IMR-90 (cell line): ENCODE measurements around the gene AMPD3. TPM values are rescaled to one million over a fixed set of nuclear protein-coding genes. Genes with fewer than 3 reads are reported as not detected.

ENCODE experiments used
- ATAC-seq: fragments of 200-7000 bp; cut with Tn5 transposase; 2 replicates; pipeline ENCODE4 v1.9.1; 2020; ENCODE audit warnings: low read depth, mild to moderate bottlenecking, moderate library complexity
- BruUV-seq: library from RNA; stranded (reverse); fragments of 400-500 nt; replicated peaks from 2 replicates; lab custom pipeline; 2021; lab: Mats Ljungman, UMichigan
- CTCF ChIA-PET: fragments of 300-600 bp; formaldehyde crosslinking; extraction: SDS; loops from one replicate; lab custom pipeline; 2021; ENCODE audit warnings: antibody characterized with exemption; lab: Yijun Ruan, JAX
- POLR2A ChIA-PET: fragments of 300-600 bp; sonication (Branson Sonifier 250); formaldehyde crosslinking; loops from one replicate; lab custom pipeline; 2022; ENCODE audit warnings: antibody characterized with exemption; ENCODE audit not compliant: unreplicated experiment; lab: Charles Lee
- DNase-seq: peaks from one replicate; pipeline ENCODE4 v3.0.0; 2013
- H2AFZ ChIP-seq: replicated peaks from 2 replicates; pipeline ENCODE3; 2013; ENCODE audit warnings: low read length, mild to moderate bottlenecking; ENCODE audit not compliant: poor library complexity
- H2AK5ac ChIP-seq: 2 replicates; pipeline ENCODE4 v1.6.1; 2013; ENCODE audit warnings: low read depth, low read length, inconsistent platforms
- H2AK9ac ChIP-seq: replicated peaks from 2 replicates; pipeline ENCODE3; 2013; ENCODE audit warnings: mild to moderate bottlenecking, low read depth, low read length, moderate library complexity; ENCODE audit not compliant: poor library complexity
- H2BK120ac ChIP-seq: 2 replicates; pipeline ENCODE4 v1.6.1; 2013; ENCODE audit warnings: low read depth, low read length, inconsistent platforms
- H2BK15ac ChIP-seq: 3 replicates; pipeline ENCODE4 v1.6.1; 2013; ENCODE audit warnings: low read depth, low read length, inconsistent platforms
- H2BK20ac ChIP-seq: 2 replicates; pipeline ENCODE4 v1.6.1; 2013; ENCODE audit warnings: low read depth, mild to moderate bottlenecking, inconsistent platforms, low read length, moderate library complexity
- H2BK5ac ChIP-seq: 2 replicates; pipeline ENCODE4 v1.6.1; 2013; ENCODE audit warnings: mild to moderate bottlenecking, low read depth, low read length, inconsistent platforms; ENCODE audit not compliant: poor library complexity, severe bottlenecking
- H3K14ac ChIP-seq: replicated peaks from 2 replicates; pipeline ENCODE4 v1.6.1; 2013; ENCODE audit warnings: low read depth, low read length, inconsistent platforms
- H3K18ac ChIP-seq: 2 replicates; pipeline ENCODE4 v1.6.1; 2013; ENCODE audit warnings: low read depth, low read length, control low read depth
- H3K23ac ChIP-seq: 2 replicates; pipeline ENCODE4 v1.6.1; 2013; ENCODE audit warnings: low read depth, low read length, inconsistent platforms
- H3K27ac ChIP-seq: 2 replicates; pipeline ENCODE4 v1.5.1; 2013; ENCODE audit warnings: mild to moderate bottlenecking, control low read depth, low read length; ENCODE audit not compliant: insufficient read depth
- H3K27me3 ChIP-seq: 2 replicates; pipeline ENCODE4 v1.6.1; 2013; ENCODE audit warnings: low read length; ENCODE audit not compliant: control insufficient read depth, insufficient read depth
- H3K36me3 ChIP-seq: 2 replicates; pipeline ENCODE4 v1.6.1; 2013; ENCODE audit warnings: low read length, mixed read lengths; ENCODE audit not compliant: control insufficient read depth, insufficient read depth
- H3K4ac ChIP-seq: 2 replicates; pipeline ENCODE4 v1.6.1; 2013; ENCODE audit warnings: low read depth, low read length, inconsistent platforms
- H3K4me1 ChIP-seq: 2 replicates; pipeline ENCODE4 v1.6.1; 2013; ENCODE audit warnings: low read length, mixed read lengths; ENCODE audit not compliant: control insufficient read depth, insufficient read depth
- H3K4me2 ChIP-seq: 2 replicates; pipeline ENCODE4 v1.6.1; 2013; ENCODE audit warnings: low read depth, mild to moderate bottlenecking, control low read depth, low read length, moderate library complexity
- H3K4me3 ChIP-seq: 2 replicates; pipeline ENCODE4 v1.5.1; 2013; ENCODE audit warnings: low read depth, mild to moderate bottlenecking, control low read depth, low read length, moderate library complexity; ENCODE audit not compliant: insufficient read depth
- H3K56ac ChIP-seq: 2 replicates; pipeline ENCODE4 v1.6.1; 2013; ENCODE audit warnings: low read length, inconsistent platforms; ENCODE audit not compliant: insufficient read depth; ENCODE audit errors: extremely low read depth
- H3K79me1 ChIP-seq, 2 experiments: 2 replicates each; pipeline ENCODE4 v1.6.1; 2013; ENCODE audit warnings: low read length in 2 of 2, inconsistent platforms in 1 of 2, low read depth in 1 of 2
- H3K9ac ChIP-seq: 2 replicates; pipeline ENCODE4 v1.6.1; 2013; ENCODE audit warnings: low read depth, low read length, control low read depth
- H3K9me1 ChIP-seq: 2 replicates; pipeline ENCODE4 v1.6.1; 2013; ENCODE audit warnings: low read length, inconsistent platforms; ENCODE audit not compliant: insufficient read depth
- H3K9me3 ChIP-seq: 2 replicates; pipeline ENCODE4 v1.6.1; 2013; ENCODE audit warnings: low read length; ENCODE audit not compliant: control insufficient read depth, insufficient read depth
- H4K20me1 ChIP-seq: 2 replicates; pipeline ENCODE4 v1.6.1; 2013; ENCODE audit warnings: low read length, inconsistent platforms; ENCODE audit not compliant: insufficient read depth
- H4K5ac ChIP-seq: 2 replicates; pipeline ENCODE4 v1.6.1; 2013; ENCODE audit warnings: mild to moderate bottlenecking, low read depth, low read length, control low read depth
- H4K8ac ChIP-seq, 2 experiments: 2 replicates each; pipeline ENCODE4 v1.6.1; 2013; ENCODE audit warnings: low read depth in 2 of 2, low read length in 2 of 2, control low read depth in 1 of 2, inconsistent platforms in 1 of 2
- H4K91ac ChIP-seq: 2 replicates; pipeline ENCODE4 v1.6.1; 2013; ENCODE audit warnings: low read depth, low read length, inconsistent platforms; ENCODE audit not compliant: insufficient read depth
- CEBPB ChIP-seq: IDR thresholded peaks from 2 replicates; pipeline ENCODE4 v1.6.1; 2012; ENCODE audit warnings: low read depth, low read length, improper control_type of control experiment
- CHD1 ChIP-seq: IDR thresholded peaks from 2 replicates; pipeline ENCODE4 v1.6.1; 2012; ENCODE audit warnings: low read depth, low read length, improper control_type of control experiment
- CTCF ChIP-seq: conservative IDR thresholded peaks from 2 replicates; pipeline ENCODE4 v1.5.1; 2012; ENCODE audit warnings: mild to moderate bottlenecking, low read depth, low read length, improper control_type of control experiment
- ELK1 ChIP-seq: fragments of 150-350 bp; IDR thresholded peaks from 2 replicates; pipeline ENCODE4 v1.6.1; 2016; ENCODE audit warnings: low read depth, mild to moderate bottlenecking, low read length, moderate library complexity, borderline replicate concordance
- FOS ChIP-seq: fragments of 150-350 bp; IDR thresholded peaks from 2 replicates; pipeline ENCODE4 v1.6.1; 2016; ENCODE audit warnings: low read depth, low read length
- MAZ ChIP-seq: IDR thresholded peaks from 2 replicates; pipeline ENCODE4 v1.6.1; 2012; ENCODE audit warnings: low read depth, mild to moderate bottlenecking, low read length, improper control_type of control experiment, moderate library complexity, borderline replicate concordance
- MXI1 ChIP-seq: IDR thresholded peaks from 2 replicates; pipeline ENCODE4 v1.6.1; 2012; ENCODE audit warnings: low read depth, mild to moderate bottlenecking, low read length, moderate library complexity, borderline replicate concordance
- NFE2L2 ChIP-seq: fragments of 150-350 bp; IDR thresholded peaks from 2 replicates; pipeline ENCODE4 v1.6.1; 2016; ENCODE audit warnings: low read depth, mild to moderate bottlenecking, low read length
- POLR2A ChIP-seq: IDR thresholded peaks from 2 replicates; pipeline ENCODE4 v1.6.1; 2012; ENCODE audit warnings: mild to moderate bottlenecking, low read depth, low read length
- RAD21 ChIP-seq: IDR thresholded peaks from 2 replicates; pipeline ENCODE4 v1.6.1; 2012; ENCODE audit warnings: low read length, improper control_type of control experiment
- RCOR1 ChIP-seq: IDR thresholded peaks from 2 replicates; pipeline ENCODE4 v1.6.1; 2012; ENCODE audit warnings: mild to moderate bottlenecking, low read length, improper control_type of control experiment; ENCODE audit not compliant: insufficient replicate concordance
- RFX5 ChIP-seq: IDR thresholded peaks from 2 replicates; pipeline ENCODE4 v1.8.0; 2012; ENCODE audit warnings: low read depth, mild to moderate bottlenecking, low read length, moderate library complexity
- SMC3 ChIP-seq: fragments of 150-350 bp; IDR thresholded peaks from 2 replicates; pipeline ENCODE4 v1.6.1; 2016; ENCODE audit warnings: low read depth, mild to moderate bottlenecking, antibody characterized with exemption, low read length, moderate library complexity
- USF2 ChIP-seq: fragments of 150-350 bp; IDR thresholded peaks from 2 replicates; pipeline ENCODE4 v1.6.1; 2017; ENCODE audit warnings: mild to moderate bottlenecking, antibody characterized with exemption, low read length, low read depth
- WGBS, 2 experiments: methylation state at CpG; one replicate each; pipeline versions ENCODE4 v1.1.5 to v1.1.7; 2013; ENCODE audit warnings: missing lambda C conversion rate in 2 of 2; ENCODE audit not compliant: insufficient read length in 1 of 2; ENCODE audit errors: extremely low coverage in 2 of 2; 5-methylcytosine and 5-hydroxymethylcytosine counted together
- dilution Hi-C: fragments of 300-500 bp; cut with HindIII; formaldehyde crosslinking; loops from one replicate; pipeline ENCODE4 v1.14.3; 2018; ENCODE audit warnings: low sequenced_read_pairs; ENCODE audit not compliant: unreplicated experiment
- in situ Hi-C: fragments of 300-500 bp; cut with MboI; formaldehyde crosslinking; loops from 3 replicates; pipeline ENCODE4 v1.14.3; 2019; ENCODE audit warnings: low sequenced_read_pairs, inconsistent platforms, mixed read lengths
- intact Hi-C: fragments of 100-400 bp; cut with micrococcal nuclease; formaldehyde crosslinking; loops from 2 replicates; pipeline ENCODE4 v1.10.0; 2022
- polyA plus RNA-seq, 3 experiments: library from polyadenylated mRNA; depleted of rRNA; stranded (reverse); fragments of >200 nt; gene quantifications; 2 replicates each; pipeline ENCODE4 v1.2.3, GENCODE V29; 2012; ENCODE audit warnings: low replicate concordance in 1 of 3
- total RNA-seq: library from RNA; depleted of rRNA; stranded (reverse); fragments of >200 nt; gene quantifications from 2 replicates; pipeline ENCODE4 v1.2.3, GENCODE V29; 2012

AMPD3 gene
- total and polyA plus RNA-seq, 2 of the 4 experiments (the other 2 are of a cell fraction), result 8.6 to 12.1 TPM

- no peak overlapping the region for H3K9ac ChIP-seq
- H4K8ac ChIP-seq, result peak overlapping the region; percentile 26 to 83; a peak in 3 of 4 replicates
- no CpG with 5 or more reads among the region's 5 CpGs for WGBS, 2 experiments
- no peak overlapping the region for H3K4me3 ChIP-seq
- peak overlapping the region; percentile 100 for H2AK5ac ChIP-seq
- peak overlapping the region; percentile 97 for H3K4ac ChIP-seq
- peak overlapping the region; percentile 62 for H4K5ac ChIP-seq
- dilution Hi-C loops (no loop called here), in situ Hi-C loops (loop anchor here (5.0 kb wide), 1 partner anchor 78 kb away; no protein-coding TSS in a partner anchor), intact Hi-C loops (loop anchor here (1.0 to 2.0 kb wide), 2 partner anchors 84 to 139 kb away; no protein-coding TSS in a partner anchor)
- H2AFZ ChIP-seq, result peak overlapping the region; percentile 9
- ChIA-PET CTCF (interaction anchor here (0.5 to 1.8 kb wide), 3 partner anchors 9 to 85 kb away, joined by 4 to 5 read pairs (median 4); no protein-coding TSS in a partner anchor), POLR2A (no interaction called here)
- peak overlapping the region; percentile 65 for H3K14ac ChIP-seq
- peak overlapping the region; percentile 90 for H2BK5ac ChIP-seq
- no TSS peak for BruUV-seq
- H3K36me3 ChIP-seq, result peaks cover 38% of the 10 kb centered on the region
- peak overlapping the region; percentile 81 for H2AK9ac ChIP-seq
- peak overlapping the region; percentile 78 for H2BK15ac ChIP-seq
- no peaks in the 10 kb centered on the region for H3K9me3 ChIP-seq
- H3K27ac ChIP-seq, result peak overlapping the region; percentile 88
- peak overlapping the region; percentile 82 for H2BK120ac ChIP-seq
- H3K23ac ChIP-seq, result peak overlapping the region; percentile 66; the same call in 1 of the 2 replicates
- H3K4me2 ChIP-seq, result peak overlapping the region; percentile 42; the same call in 1 of the 2 replicates
- H4K20me1 ChIP-seq, result peaks cover 13% of the 10 kb centered on the region
- peaks cover 20 to 47% of the 10 kb centered on the region in 2 experiments for H3K79me1 ChIP-seq
- no peak for TF ChIP-seq CEBPB
- no peak for TF ChIP-seq POLR2A
- TF ChIP-seq RFX5, result no peak
- TF ChIP-seq MAZ, result no peak
- no peak for TF ChIP-seq ELK1
- no peak for TF ChIP-seq MXI1
- no peak for TF ChIP-seq FOS
- TF ChIP-seq RCOR1, result no peak
- no peak for TF ChIP-seq RAD21
- no peak for TF ChIP-seq NFE2L2
- no peak for TF ChIP-seq CTCF
- no peak for TF ChIP-seq CHD1
- no peak for TF ChIP-seq USF2
- no peak for TF ChIP-seq SMC3
- peaks cover 22% of the 10 kb centered on the region for H3K4me1 ChIP-seq
- H4K91ac ChIP-seq, result peak overlapping the region; percentile 77
- H3K18ac ChIP-seq, result peak overlapping the region; percentile 66
- H2BK20ac ChIP-seq, result peak overlapping the region; percentile 84
- DNase-seq (no peak), ATAC-seq (no peak)
- peaks cover 34% of the 10 kb centered on the region for H3K9me1 ChIP-seq
- H3K56ac ChIP-seq, result peak overlapping the region; percentile 51
- no peaks in the 10 kb centered on the region for H3K27me3 ChIP-seq
Measured at GRCh38 chr11:10490032-10490397, 35.0 kb downstream of the AMPD3 start.
